HepG2 (cell line): Measurements from ENCODE around the gene SDR42E2. TPM values are rescaled to one million over a fixed set of nuclear protein-coding genes. Genes with fewer than 3 reads are reported as not detected.
A peak's percentile ranks its signal among the peaks of the same experiment; 100 is the strongest.

Experiments
- DMAP1 ChIP-seq: IDR thresholded peaks from 2 replicates; pipeline ENCODE4 v1.6.1; 2016
- ELF3 ChIP-seq: IDR thresholded peaks from 2 replicates; pipeline ENCODE4 v1.6.1; 2016; ENCODE audit warnings: missing genetic modification reagents, missing compliant biosample characterization
- HMG20A ChIP-seq: IDR thresholded peaks from 2 replicates; pipeline ENCODE4 v1.6.1; 2016; ENCODE audit warnings: borderline replicate concordance
- HNRNPH1 ChIP-seq: fragments of 200-400 bp; formaldehyde crosslinking; optimal IDR thresholded peaks from 2 replicates; pipeline ENCODE3; 2017; ENCODE audit warnings: mild to moderate bottlenecking, low read depth, low read length
- HNRNPL ChIP-seq: fragments of 200-400 bp; formaldehyde crosslinking; IDR thresholded peaks from 2 replicates; pipeline ENCODE4 v1.6.1; 2017; ENCODE audit warnings: mild to moderate bottlenecking, low read depth, low read length
- KLF13 ChIP-seq: sonication (generic); formaldehyde crosslinking; IDR thresholded peaks from 2 replicates; pipeline ENCODE4 v1.4.0; 2020; ENCODE audit warnings: mild to moderate bottlenecking, missing genetic modification reagents
- MIER3 ChIP-seq: IDR thresholded peaks from 2 replicates; pipeline ENCODE4 v1.6.1; 2016; ENCODE audit warnings: missing compliant biosample characterization, borderline replicate concordance
- SNAPC2 ChIP-seq: sonication (generic); formaldehyde crosslinking; IDR thresholded peaks from 2 replicates; pipeline ENCODE4 v1.8.1; 2022; ENCODE audit warnings: mild to moderate bottlenecking, missing genetic modification reagents
- ZNF251 ChIP-seq: sonication (generic); formaldehyde crosslinking; IDR thresholded peaks from 2 replicates; pipeline ENCODE4 v1.9.0; 2021; ENCODE audit warnings: mild to moderate bottlenecking, missing genetic modification reagents
- ZNF292 ChIP-seq: sonication (generic); formaldehyde crosslinking; IDR thresholded peaks from 2 replicates; pipeline ENCODE4 v1.8.1; 2022; ENCODE audit warnings: mild to moderate bottlenecking, low read depth, missing genetic modification reagents, borderline replicate concordance
- ZNF546 ChIP-seq: sonication (generic); formaldehyde crosslinking; conservative IDR thresholded peaks from 2 replicates; pipeline ENCODE4 v1.8.1; 2023; ENCODE audit warnings: mild to moderate bottlenecking, missing genetic modification reagents
- ZNF549 ChIP-seq: sonication (generic); formaldehyde crosslinking; IDR thresholded peaks from 2 replicates; pipeline ENCODE4 v1.5.0; 2020; ENCODE audit warnings: missing genetic modification reagents
- ZNF713 ChIP-seq: sonication (generic); formaldehyde crosslinking; IDR thresholded peaks from 2 replicates; pipeline ENCODE4 v1.4.0; 2020; ENCODE audit warnings: mild to moderate bottlenecking, missing genetic modification reagents
- ZNF761 ChIP-seq: sonication (generic); formaldehyde crosslinking; conservative IDR thresholded peaks from 2 replicates; pipeline ENCODE4 v1.4.0; 2020; ENCODE audit warnings: mild to moderate bottlenecking, missing genetic modification reagents
- polyA plus RNA-seq, 8 experiments: library from polyadenylated mRNA; depleted of rRNA in 3 of 8; stranded (reverse) in 7 of 8; unstranded in 1 of 8; fragments of >200 nt; fragmentation: Illumina TruSeq in 4 of 8; extraction: Trizol in 4 of 8; gene quantifications; 2 replicates each; pipeline versions ENCODE4 v1.2.1 to v1.2.3, GENCODE V29; 2011 to 2016; ENCODE audit warnings: low read depth in 4 of 8, missing spikeins in 1 of 8, mixed read lengths in 1 of 8; ENCODE audit not compliant: insufficient read depth in 1 of 8
- total RNA-seq, 5 experiments: library from RNA; depleted of rRNA; stranded (reverse); fragments of >200 nt; fragmentation: Illumina TruSeq; extraction: Trizol; gene quantifications; 2 replicates each; pipeline ENCODE4 v1.2.3, GENCODE V29; 2016; ENCODE audit warnings: low read depth in 1 of 5
- TF ChIP-seq, protein P1 (sequence below): sonication (generic); formaldehyde crosslinking; IDR thresholded peaks from 2 replicates; pipeline ENCODE4 v1.4.0; 2020; ENCODE audit warnings: missing genetic modification reagents
- TF ChIP-seq, protein P2 (sequence below): sonication (generic); formaldehyde crosslinking; IDR thresholded peaks from 2 replicates; pipeline ENCODE4 v1.4.0; 2020; ENCODE audit warnings: mild to moderate bottlenecking, missing genetic modification reagents
- TF ChIP-seq, protein P3 (sequence below): sonication (generic); formaldehyde crosslinking; IDR thresholded peaks from 2 replicates; pipeline ENCODE4 v1.8.0; 2022; ENCODE audit warnings: missing genetic modification reagents, mild to moderate bottlenecking, inconsistent platforms, borderline replicate concordance
- TF ChIP-seq, protein P4 (sequence below): sonication (generic); formaldehyde crosslinking; IDR thresholded peaks from 2 replicates; pipeline ENCODE4 v1.4.0; 2020; ENCODE audit warnings: missing genetic modification reagents

The SDR42E2 gene
- total and polyA plus RNA-seq, 2 of the 13 experiments (the other 11 are each of a cell fraction or from before 2014, with no cell fraction given) = 0.05 to 0.11 TPM

DNA sequence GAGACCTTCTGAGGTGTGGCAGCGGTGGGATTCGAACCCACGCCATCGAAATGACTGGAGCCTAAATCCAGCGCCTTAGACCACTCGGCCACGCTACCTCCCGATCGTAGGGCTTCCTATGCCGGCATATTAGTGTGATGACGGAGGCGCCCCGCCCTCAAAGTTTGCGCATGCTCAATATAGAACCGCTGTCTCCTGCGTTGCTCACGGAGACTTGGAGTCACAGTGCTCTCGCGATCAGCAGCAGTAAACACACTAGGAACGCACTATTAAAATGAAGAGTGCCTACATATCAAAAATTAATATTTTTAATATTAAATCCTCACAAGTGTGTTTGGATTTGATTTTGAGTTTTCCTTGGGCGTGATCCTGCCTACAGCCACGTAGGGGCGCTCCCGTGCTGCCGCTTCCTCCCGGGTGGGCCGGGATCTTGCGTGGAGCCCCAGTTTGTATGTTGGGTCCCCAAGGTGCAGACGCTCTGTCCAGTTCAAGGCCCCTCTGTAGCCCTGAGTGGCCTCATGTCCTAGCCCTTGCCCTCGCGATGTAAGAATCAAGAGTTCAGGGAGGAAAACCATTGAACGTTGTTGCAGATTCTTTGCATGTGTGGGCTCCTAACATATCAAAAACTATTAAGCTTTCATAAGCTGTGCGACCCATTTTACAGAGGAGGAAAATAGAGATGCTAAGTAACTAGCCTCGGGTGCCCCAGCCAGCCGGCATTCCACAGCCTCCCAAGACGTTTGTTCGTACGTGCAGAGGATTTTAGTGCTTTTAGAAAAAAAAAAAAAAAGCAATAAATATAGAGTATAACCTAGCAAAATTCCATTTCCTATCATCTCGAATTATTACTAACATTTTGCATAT is 33.6 kb downstream of the SDR42E2 start (continued):
- TF ChIP-seq, protein P1, sequence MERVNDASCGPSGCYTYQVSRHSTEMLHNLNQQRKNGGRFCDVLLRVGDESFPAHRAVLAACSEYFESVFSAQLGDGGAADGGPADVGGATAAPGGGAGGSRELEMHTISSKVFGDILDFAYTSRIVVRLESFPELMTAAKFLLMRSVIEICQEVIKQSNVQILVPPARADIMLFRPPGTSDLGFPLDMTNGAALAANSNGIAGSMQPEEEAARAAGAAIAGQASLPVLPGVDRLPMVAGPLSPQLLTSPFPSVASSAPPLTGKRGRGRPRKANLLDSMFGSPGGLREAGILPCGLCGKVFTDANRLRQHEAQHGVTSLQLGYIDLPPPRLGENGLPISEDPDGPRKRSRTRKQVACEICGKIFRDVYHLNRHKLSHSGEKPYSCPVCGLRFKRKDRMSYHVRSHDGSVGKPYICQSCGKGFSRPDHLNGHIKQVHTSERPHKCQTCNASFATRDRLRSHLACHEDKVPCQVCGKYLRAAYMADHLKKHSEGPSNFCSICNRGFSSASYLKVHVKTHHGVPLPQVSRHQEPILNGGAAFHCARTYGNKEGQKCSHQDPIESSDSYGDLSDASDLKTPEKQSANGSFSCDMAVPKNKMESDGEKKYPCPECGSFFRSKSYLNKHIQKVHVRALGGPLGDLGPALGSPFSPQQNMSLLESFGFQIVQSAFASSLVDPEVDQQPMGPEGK (CRISPR knock-in tag) = peak; percentile 67
- TF ChIP-seq DMAP1 (CRISPR knock-in tag) (peak; percentile 59), ZNF546 (CRISPR knock-in tag) (peak; percentile 50; the same call in 1 of the 2 replicates), ZNF761 (CRISPR knock-in tag) (peak; percentile 45; the same call in 1 of the 2 replicates), ELF3 (CRISPR knock-in tag) (peak; percentile 86), MIER3 (peak; percentile 90; the same call in 1 of the 2 replicates), KLF13 (no peak), SNAPC2 (CRISPR knock-in tag) (no peak), HMG20A (CRISPR knock-in tag) (no peak), HNRNPH1 (peak; percentile 66), ZNF549 (CRISPR knock-in tag) (no peak), HNRNPL (no peak), ZNF292 (CRISPR knock-in tag) (0 out of 2 replicates have a peak, but pooled peaks have one; percentile 18), ZNF713 (0 out of 2 replicates have a peak, but pooled peaks have one; percentile 78), ZNF251 (no peak)
- TF ChIP-seq, protein P2, sequence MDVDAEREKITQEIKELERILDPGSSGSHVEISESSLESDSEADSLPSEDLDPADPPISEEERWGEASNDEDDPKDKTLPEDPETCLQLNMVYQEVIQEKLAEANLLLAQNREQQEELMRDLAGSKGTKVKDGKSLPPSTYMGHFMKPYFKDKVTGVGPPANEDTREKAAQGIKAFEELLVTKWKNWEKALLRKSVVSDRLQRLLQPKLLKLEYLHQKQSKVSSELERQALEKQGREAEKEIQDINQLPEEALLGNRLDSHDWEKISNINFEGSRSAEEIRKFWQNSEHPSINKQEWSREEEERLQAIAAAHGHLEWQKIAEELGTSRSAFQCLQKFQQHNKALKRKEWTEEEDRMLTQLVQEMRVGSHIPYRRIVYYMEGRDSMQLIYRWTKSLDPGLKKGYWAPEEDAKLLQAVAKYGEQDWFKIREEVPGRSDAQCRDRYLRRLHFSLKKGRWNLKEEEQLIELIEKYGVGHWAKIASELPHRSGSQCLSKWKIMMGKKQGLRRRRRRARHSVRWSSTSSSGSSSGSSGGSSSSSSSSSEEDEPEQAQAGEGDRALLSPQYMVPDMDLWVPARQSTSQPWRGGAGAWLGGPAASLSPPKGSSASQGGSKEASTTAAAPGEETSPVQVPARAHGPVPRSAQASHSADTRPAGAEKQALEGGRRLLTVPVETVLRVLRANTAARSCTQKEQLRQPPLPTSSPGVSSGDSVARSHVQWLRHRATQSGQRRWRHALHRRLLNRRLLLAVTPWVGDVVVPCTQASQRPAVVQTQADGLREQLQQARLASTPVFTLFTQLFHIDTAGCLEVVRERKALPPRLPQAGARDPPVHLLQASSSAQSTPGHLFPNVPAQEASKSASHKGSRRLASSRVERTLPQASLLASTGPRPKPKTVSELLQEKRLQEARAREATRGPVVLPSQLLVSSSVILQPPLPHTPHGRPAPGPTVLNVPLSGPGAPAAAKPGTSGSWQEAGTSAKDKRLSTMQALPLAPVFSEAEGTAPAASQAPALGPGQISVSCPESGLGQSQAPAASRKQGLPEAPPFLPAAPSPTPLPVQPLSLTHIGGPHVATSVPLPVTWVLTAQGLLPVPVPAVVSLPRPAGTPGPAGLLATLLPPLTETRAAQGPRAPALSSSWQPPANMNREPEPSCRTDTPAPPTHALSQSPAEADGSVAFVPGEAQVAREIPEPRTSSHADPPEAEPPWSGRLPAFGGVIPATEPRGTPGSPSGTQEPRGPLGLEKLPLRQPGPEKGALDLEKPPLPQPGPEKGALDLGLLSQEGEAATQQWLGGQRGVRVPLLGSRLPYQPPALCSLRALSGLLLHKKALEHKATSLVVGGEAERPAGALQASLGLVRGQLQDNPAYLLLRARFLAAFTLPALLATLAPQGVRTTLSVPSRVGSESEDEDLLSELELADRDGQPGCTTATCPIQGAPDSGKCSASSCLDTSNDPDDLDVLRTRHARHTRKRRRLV (CRISPR knock-in tag) = no peak
- TF ChIP-seq, protein P3, sequence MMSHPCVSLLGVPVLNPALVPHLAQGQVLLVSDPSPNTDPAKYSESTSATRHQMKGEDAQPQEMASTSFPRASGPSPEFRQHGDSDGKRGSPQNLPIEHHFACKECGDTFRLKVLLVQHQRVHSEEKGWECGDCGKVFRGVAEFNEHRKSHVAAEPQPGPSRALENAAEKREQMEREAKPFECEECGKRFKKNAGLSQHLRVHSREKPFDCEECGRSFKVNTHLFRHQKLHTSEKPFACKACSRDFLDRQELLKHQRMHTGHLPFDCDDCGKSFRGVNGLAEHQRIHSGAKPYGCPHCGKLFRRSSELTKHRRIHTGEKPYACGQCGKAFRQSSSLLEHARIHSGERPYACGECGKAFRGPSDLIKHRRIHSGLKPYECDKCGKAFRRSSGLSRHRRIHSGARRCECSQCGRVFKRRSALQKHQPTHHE (CRISPR knock-in tag) = 0 out of 2 replicates have a peak, but pooled peaks have one; percentile 72
- TF ChIP-seq, protein P4, sequence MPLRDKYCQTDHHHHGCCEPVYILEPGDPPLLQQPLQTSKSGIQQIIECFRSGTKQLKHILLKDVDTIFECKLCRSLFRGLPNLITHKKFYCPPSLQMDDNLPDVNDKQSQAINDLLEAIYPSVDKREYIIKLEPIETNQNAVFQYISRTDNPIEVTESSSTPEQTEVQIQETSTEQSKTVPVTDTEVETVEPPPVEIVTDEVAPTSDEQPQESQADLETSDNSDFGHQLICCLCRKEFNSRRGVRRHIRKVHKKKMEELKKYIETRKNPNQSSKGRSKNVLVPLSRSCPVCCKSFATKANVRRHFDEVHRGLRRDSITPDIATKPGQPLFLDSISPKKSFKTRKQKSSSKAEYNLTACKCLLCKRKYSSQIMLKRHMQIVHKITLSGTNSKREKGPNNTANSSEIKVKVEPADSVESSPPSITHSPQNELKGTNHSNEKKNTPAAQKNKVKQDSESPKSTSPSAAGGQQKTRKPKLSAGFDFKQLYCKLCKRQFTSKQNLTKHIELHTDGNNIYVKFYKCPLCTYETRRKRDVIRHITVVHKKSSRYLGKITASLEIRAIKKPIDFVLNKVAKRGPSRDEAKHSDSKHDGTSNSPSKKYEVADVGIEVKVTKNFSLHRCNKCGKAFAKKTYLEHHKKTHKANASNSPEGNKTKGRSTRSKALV = peak; percentile 77; the same call in 1 of the 2 replicates
